Ectodermal cell (in vitro differentiated cells): ENCODE results near the gene WIF1.

ENCODE experiments used
- H3K27ac ChIP-seq: 2 replicates; pipeline ENCODE4 v1.7.0; 2013; ENCODE audit warnings: mild to moderate bottlenecking, low read depth, low read length; ENCODE audit not compliant: insufficient read depth, poor library complexity, severe bottlenecking
- H3K27me3 ChIP-seq: 2 replicates; pipeline ENCODE4 v1.7.0; 2013; ENCODE audit warnings: mild to moderate bottlenecking, low read length; ENCODE audit not compliant: insufficient read depth, control insufficient read depth, poor library complexity, severe bottlenecking
- H3K36me3 ChIP-seq: one replicate; pipeline ENCODE4 v1.7.0; 2013; ENCODE audit warnings: low read length; ENCODE audit not compliant: control insufficient read depth, insufficient read depth
- H3K4me1 ChIP-seq: one replicate; pipeline ENCODE4 v1.7.0; 2013; ENCODE audit warnings: low read length; ENCODE audit not compliant: control insufficient read depth, insufficient read depth
- H3K4me3 ChIP-seq: 2 replicates; pipeline ENCODE4 v1.7.0; 2013; ENCODE audit warnings: low read depth, low read length, control low read depth; ENCODE audit not compliant: insufficient read depth
- H3K9me3 ChIP-seq: 2 replicates; pipeline ENCODE4 v1.7.0; 2013; ENCODE audit warnings: mild to moderate bottlenecking, low read length, moderate library complexity; ENCODE audit not compliant: control insufficient read depth
- WGBS, 2 experiments: methylation state at CpG; one replicate each; pipeline ENCODE4 v1.1.7; 2013; ENCODE audit warnings: missing lambda C conversion rate in 2 of 2; 5-methylcytosine and 5-hydroxymethylcytosine counted together

WIF1 gene

GRCh38 chr12:65045269-65045668 lies 75.8 kb downstream of the WIF1 start:
- WGBS, 2 experiments, result 90 to 96% methylated on average over 4 of the region's 4 CpGs
- no peaks in the 10 kb centered on the region for H3K36me3 ChIP-seq
- no peak overlapping the region for H3K4me3 ChIP-seq
- no peak overlapping the region for H3K27ac ChIP-seq
- no peaks in the 10 kb centered on the region for H3K9me3 ChIP-seq
- H3K4me1 ChIP-seq, result peaks cover 6% of the 10 kb centered on the region
- no peaks in the 10 kb centered on the region for H3K27me3 ChIP-seq

- H3K27me3 ChIP-seq, result no peaks in the 10 kb centered on the region
- no peak overlapping the region for H3K27ac ChIP-seq
- WGBS, 2 experiments, result 68 to 93% methylated on average over 2 of the region's 2 CpGs
- H3K9me3 ChIP-seq, result no peaks in the 10 kb centered on the region
- H3K4me3 ChIP-seq, result no peak overlapping the region
- H3K4me1 ChIP-seq, result no peaks in the 10 kb centered on the region
- H3K36me3 ChIP-seq, result no peaks in the 10 kb centered on the region
These were observed 81.8 kb downstream of the WIF1 start for GRCh38 chr12:65039301-65039700.

- no peaks in the 10 kb centered on the region for H3K36me3 ChIP-seq
- H3K4me1 ChIP-seq, result no peaks in the 10 kb centered on the region
- no peak overlapping the region for H3K27ac ChIP-seq
- H3K27me3 ChIP-seq, result no peaks in the 10 kb centered on the region
- no peak overlapping the region for H3K4me3 ChIP-seq
- no CpG with 5 or more reads among the region's 2 CpGs for WGBS, 2 experiments
- peaks cover 3% of the 10 kb centered on the region for H3K9me3 ChIP-seq
These were observed 96.0 kb downstream of the WIF1 start for GRCh38 chr12:65025136-65025535.

GRCh38 chr12:65023485-65023884 lies 97.6 kb downstream of the WIF1 start:
- Histone ChIP-seq H3K9me3 (peaks cover 3% of the 10 kb centered on the region), H3K36me3 (no peaks in the 10 kb centered on the region), H3K4me1 (no peaks in the 10 kb centered on the region), H3K27me3 (no peaks in the 10 kb centered on the region), H3K4me3 (no peak overlapping the region), H3K27ac (no peak overlapping the region)
- WGBS, 2 experiments, result 56 to 81% methylated on average over 2 of the region's 2 CpGs

- H3K36me3 ChIP-seq, result no peaks in the 10 kb centered on the region
- no peaks in the 10 kb centered on the region for H3K4me1 ChIP-seq
- WGBS, 2 experiments, result 81 to 89% methylated on average over 1 of the region's 1 CpG
- peaks cover 3% of the 10 kb centered on the region for H3K9me3 ChIP-seq
- no peak overlapping the region for H3K27ac ChIP-seq
- H3K27me3 ChIP-seq, result no peaks in the 10 kb centered on the region
- H3K4me3 ChIP-seq, result no peak overlapping the region
These were observed 98.1 kb downstream of the WIF1 start for GRCh38 chr12:65022960-65023359.

- H3K4me3 ChIP-seq, result no peak overlapping the region
- peaks cover 3% of the 10 kb centered on the region for H3K9me3 ChIP-seq
- no peaks in the 10 kb centered on the region for H3K27me3 ChIP-seq
- 100% methylated on average over 2 of the region's 3 CpGs for WGBS, 2 experiments
- no peaks in the 10 kb centered on the region for H3K36me3 ChIP-seq
- no peaks in the 10 kb centered on the region for H3K4me1 ChIP-seq
- no peak overlapping the region for H3K27ac ChIP-seq
These were observed 98.7 kb downstream of the WIF1 start for GRCh38 chr12:65022421-65022820.

DNA sequence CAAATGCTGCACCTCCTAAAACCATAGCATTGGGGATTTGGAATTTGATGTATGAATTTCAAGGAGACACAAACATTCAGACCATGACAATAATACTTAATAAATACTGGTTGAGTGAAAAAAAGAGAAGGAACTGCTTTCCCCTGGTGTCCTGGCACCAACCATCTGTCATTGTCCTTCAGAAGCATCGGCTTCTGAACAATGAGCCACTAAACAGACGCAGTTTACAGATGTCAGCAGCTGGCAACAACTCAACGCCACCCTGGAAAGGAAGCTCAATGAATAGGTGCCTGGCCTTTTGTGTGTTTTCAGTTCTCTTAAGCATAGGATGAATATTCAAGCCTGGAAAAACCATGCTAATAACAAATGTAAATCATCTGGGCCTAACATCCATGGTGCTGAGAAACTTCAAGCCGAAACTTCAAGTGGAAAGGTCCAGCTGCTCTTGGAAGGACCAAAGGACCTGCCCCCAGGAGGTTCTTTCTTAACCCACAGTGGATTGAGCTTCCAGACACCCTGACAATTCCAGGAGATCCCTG lies 101.3 kb downstream of the WIF1 start:
- no peaks in the 10 kb centered on the region for H3K36me3 ChIP-seq
- H3K27ac ChIP-seq, result no peak overlapping the region
- WGBS, 2 experiments, result 88 to 90% methylated on average over 4 of the region's 4 CpGs
- no peaks in the 10 kb centered on the region for H3K4me1 ChIP-seq
- no peak overlapping the region for H3K4me3 ChIP-seq
- no peaks in the 10 kb centered on the region for H3K9me3 ChIP-seq
- no peaks in the 10 kb centered on the region for H3K27me3 ChIP-seq

- Histone ChIP-seq H3K36me3 (no peaks in the 10 kb centered on the region), H3K4me1 (no peaks in the 10 kb centered on the region), H3K9me3 (no peaks in the 10 kb centered on the region), H3K27ac (no peak overlapping the region), H3K4me3 (no peak overlapping the region), H3K27me3 (no peaks in the 10 kb centered on the region)
These were observed 104.0 kb downstream of the WIF1 start for GRCh38 chr12:65016881-65017650.

DNA sequence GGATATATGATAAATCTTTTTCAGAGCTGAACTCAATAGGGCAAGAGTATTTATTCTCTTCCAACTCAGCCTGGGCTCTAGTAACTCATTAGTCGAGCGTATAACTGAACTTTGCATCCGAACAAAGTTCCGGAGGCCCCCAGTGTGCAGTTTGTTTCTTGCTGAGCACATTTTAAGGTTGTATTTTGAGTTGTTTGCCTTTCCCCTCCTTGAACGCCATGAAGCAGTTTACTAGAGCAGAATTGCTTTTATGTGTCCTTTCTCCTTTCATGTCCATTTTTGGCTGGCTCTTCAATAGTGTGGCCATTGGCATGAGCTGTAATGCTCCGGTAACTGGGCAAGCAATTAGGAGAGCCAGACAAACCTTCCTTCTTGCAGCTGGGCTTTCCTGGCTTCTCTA lies 105.3 kb downstream of the WIF1 start:
- Histone ChIP-seq H3K4me3 (no peak overlapping the region), H3K36me3 (no peaks in the 10 kb centered on the region), H3K9me3 (no peaks in the 10 kb centered on the region), H3K4me1 (no peaks in the 10 kb centered on the region), H3K27me3 (no peaks in the 10 kb centered on the region), H3K27ac (no peak overlapping the region)
- WGBS, 2 experiments, result 96 to 97% methylated on average over 6 of the region's 6 CpGs

GRCh38 chr12:65014504-65015271 lies 106.4 kb downstream of the WIF1 start:
- WGBS, 2 experiments, result 90 to 91% methylated on average over 9 of the region's 9 CpGs
- no peak overlapping the region for H3K27ac ChIP-seq

More at GRCh38 chr12:65014504-65015271, 106.4 kb downstream of the WIF1 start:
- H3K4me1 ChIP-seq, result no peaks in the 10 kb centered on the region
- no peak overlapping the region for H3K4me3 ChIP-seq
- H3K27me3 ChIP-seq, result no peaks in the 10 kb centered on the region
- no peaks in the 10 kb centered on the region for H3K9me3 ChIP-seq
- H3K36me3 ChIP-seq, result no peaks in the 10 kb centered on the region
